B cell (primary cell): ENCODE results near the gene PRKCH. TPM values are rescaled to one million over a fixed set of nuclear protein-coding genes. Genes with fewer than 3 reads are reported as not detected.

ENCODE experiments used
- ATAC-seq: fragments of 200-7000 bp; cut with Tn5 transposase; one replicate; pipeline ENCODE4 v1.10.0; 2021; ENCODE audit warnings: low read depth, mild to moderate bottlenecking, moderate number of reproducible peaks, moderate library complexity
- CTCF ChIA-PET: fragments of 350-600 bp; sonication (Branson Sonifier 250); formaldehyde crosslinking; loops from one replicate; lab custom pipeline; 2021; ENCODE audit warnings: antibody characterized with exemption, inconsistent platforms; lab: Charles Lee
- POLR2A ChIA-PET: fragments of 350-600 bp; sonication (Branson Sonifier 250); formaldehyde crosslinking; loops from one replicate; lab custom pipeline; 2021; ENCODE audit warnings: antibody characterized with exemption; lab: Charles Lee
- DNase-seq: peaks from one replicate; pipeline ENCODE4 v3.0.0; 2013
- H2AFZ ChIP-seq: 2 replicates; pipeline ENCODE4 v1.6.1; 2012; ENCODE audit warnings: mild to moderate bottlenecking, low read depth, low read length; ENCODE audit not compliant: insufficient read depth, poor library complexity, severe bottlenecking
- H3K27ac ChIP-seq, 2 donors: 1 replicate in 1 of 2; 2 replicates in 1 of 2; pipeline ENCODE4 v1.5.1; 2012 to 2013; ENCODE audit warnings: low read length in 2 of 2, mild to moderate bottlenecking in 2 of 2, moderate library complexity in 1 of 2
- H3K27me3 ChIP-seq, 4 experiments: fragments of 200-600 bp in 1 of 4; sonication (generic) in 1 of 4; replicated peaks in 1 of 4; 1 replicate in 2 of 4; 2 replicates in 2 of 4; pipeline versions ENCODE4 v1.6.1 to v1.7.0; 2013 to 2016; ENCODE audit warnings: low read length in 3 of 4, mild to moderate bottlenecking in 2 of 4, mixed read lengths in 1 of 4, moderate library complexity in 1 of 4; ENCODE audit not compliant: insufficient read depth in 4 of 4, control insufficient read depth in 3 of 4; ENCODE audit errors: control extremely low read depth in 1 of 4
- H3K36me3 ChIP-seq, 2 experiments: replicated peaks in 1 of 2; 1 replicate in 1 of 2; 2 replicates in 1 of 2; pipeline versions ENCODE4 v1.6.1 to v1.7.1; 2013; ENCODE audit warnings: low read length in 1 of 2; ENCODE audit not compliant: insufficient read depth in 2 of 2, control insufficient read depth in 1 of 2; ENCODE audit errors: control extremely low read depth in 1 of 2, extremely low read depth in 1 of 2
- H3K4me1 ChIP-seq, 2 donors: fragments of 200-600 bp in 1 of 2; sonication (generic) in 1 of 2; 1 replicate in 1 of 2; 2 replicates in 1 of 2; pipeline versions ENCODE4 v1.5.1 to v1.6.1; 2013 to 2017; ENCODE audit warnings: low read length in 2 of 2; ENCODE audit not compliant: control insufficient read depth in 2 of 2, insufficient read depth in 2 of 2
- H3K4me2 ChIP-seq: replicated peaks from 2 replicates; pipeline ENCODE3; 2012; ENCODE audit warnings: mild to moderate bottlenecking, low read depth, low read length; ENCODE audit not compliant: poor library complexity, severe bottlenecking
- H3K4me3 ChIP-seq, 5 experiments: fragments of 200-600 bp in 1 of 5; sonication (generic) in 1 of 5; 1 replicate in 3 of 5; 2 replicates in 2 of 5; pipeline versions ENCODE4 v1.5.1 to v1.7.0; 2011 to 2016; ENCODE audit warnings: low read length in 4 of 5, mild to moderate bottlenecking in 4 of 5, low read depth in 2 of 5, control low read depth in 1 of 5, moderate library complexity in 1 of 5; ENCODE audit not compliant: insufficient read depth in 1 of 5; ENCODE audit errors: control extremely low read depth in 1 of 5, extremely low read depth in 1 of 5
- H3K79me2 ChIP-seq: fragments of 200-600 bp; sonication (generic); one replicate; pipeline ENCODE4 v1.6.0; 2016; ENCODE audit warnings: low read length; ENCODE audit not compliant: control insufficient read depth, insufficient read depth
- H3K9ac ChIP-seq: fragments of 200-600 bp; sonication (generic); 2 replicates; pipeline ENCODE4 v1.6.1; 2017; ENCODE audit warnings: mild to moderate bottlenecking, low read length, moderate library complexity
- H3K9me3 ChIP-seq, 3 donors: one replicate each; pipeline versions ENCODE4 v1.6.1 to v1.7.1; 2013; ENCODE audit warnings: low read length in 2 of 3; ENCODE audit not compliant: control insufficient read depth in 2 of 3, insufficient read depth in 1 of 3; ENCODE audit errors: control extremely low read depth in 1 of 3
- H4K20me1 ChIP-seq: 2 replicates; pipeline ENCODE4 v1.6.0; 2012; ENCODE audit warnings: mild to moderate bottlenecking, low read length; ENCODE audit not compliant: insufficient read depth, control insufficient read depth, poor library complexity, severe bottlenecking
- H3K27ac Mint-ChIP-seq: one replicate; pipeline ENCODE4 v1.8.0; 2021; ENCODE audit warnings: mixed read lengths
- H3K27me3 Mint-ChIP-seq: one replicate; pipeline ENCODE4 v1.8.0; 2021; ENCODE audit warnings: mixed read lengths
- H3K4me1 Mint-ChIP-seq: one replicate; pipeline ENCODE4 v1.8.0; 2021; ENCODE audit warnings: mixed read lengths
- H3K4me3 Mint-ChIP-seq: one replicate; pipeline ENCODE4 v1.8.0; 2021; ENCODE audit warnings: mixed read lengths
- H3K9me3 Mint-ChIP-seq: one replicate; pipeline ENCODE4 v1.8.0; 2022; ENCODE audit warnings: mixed read lengths; ENCODE audit not compliant: insufficient read depth
- CTCF ChIP-seq: fragments of 200-600 bp; IDR thresholded peaks from one replicate; pipeline ENCODE4 v1.8.0; 2022; ENCODE audit warnings: antibody characterized with exemption, mild to moderate bottlenecking
- EZH2 ChIP-seq: IDR thresholded peaks from 2 replicates; pipeline ENCODE4 v1.6.1; 2012; ENCODE audit warnings: borderline replicate concordance, low read depth, mild to moderate bottlenecking, moderate library complexity, low read length; ENCODE audit not compliant: insufficient read depth, poor library complexity, severe bottlenecking
- WGBS: methylation state at CpG from one replicate; pipeline ENCODE4 v1.1.5; 2013; ENCODE audit warnings: missing lambda C conversion rate; ENCODE audit not compliant: insufficient coverage; 5-methylcytosine and 5-hydroxymethylcytosine counted together
- intact Hi-C: fragments of 100-400 bp; cut with micrococcal nuclease; formaldehyde crosslinking; loops from one replicate; pipeline ENCODE4 v1.10.0; 2022
- polyA plus RNA-seq: library from polyadenylated mRNA; depleted of rRNA; stranded (reverse); fragments of >200 nt; gene quantifications from 2 replicates; pipeline ENCODE4 v1.2.3, GENCODE V29; 2012
- total RNA-seq, 2 donors: library from RNA; stranded (reverse); fragments of 120-200 nt in 1 of 2; gene quantifications; 1 replicate in 1 of 2; 2 replicates in 1 of 2; pipeline versions ENCODE4 v1.2.3 to v1.2.4, GENCODE V29; 2013 to 2022

Gene PRKCH
- total and polyA plus RNA-seq, 2 donors (not counting 1 experiment from before 2014, with no cell fraction given): 2.0 to 5.0 TPM

DNA sequence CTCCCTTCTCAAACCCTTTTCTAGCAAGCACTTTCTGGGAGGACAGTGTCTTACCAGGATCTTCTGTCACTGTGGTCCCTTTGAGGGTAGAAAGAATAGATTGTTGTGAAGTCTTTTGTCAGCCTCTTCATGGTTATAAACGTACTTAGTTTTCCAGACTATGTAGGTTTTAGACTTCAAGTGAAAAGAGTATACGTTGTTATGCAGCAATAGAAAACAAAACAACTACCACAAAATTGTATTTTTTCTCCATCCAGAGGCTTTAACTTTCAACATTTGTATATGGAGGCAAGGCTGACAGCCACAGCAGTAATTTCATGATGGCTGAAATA lies 23.7 kb downstream of the PRKCH start:
- Histone ChIP-seq H2AFZ (no peak overlapping the region), H3K4me1 (peaks cover 0 to 31% of the 10 kb centered on the region in 2 donors), H3K4me3 (no peak overlapping the region), H3K9ac (no peak overlapping the region), H3K79me2 (no peaks in the 10 kb centered on the region), H3K4me2 (no peak overlapping the region), H3K36me3 (no peaks in the 10 kb centered on the region), H3K27me3 (peaks cover 0 to 5% (median 0%) of the 10 kb centered on the region in 4 experiments), H3K9me3 (no peaks in the 10 kb centered on the region), H3K27ac (no peak overlapping the region), H4K20me1 (no peaks in the 10 kb centered on the region)
- no peak for ATAC-seq
- intact Hi-C loops: no loop called here
- no peak overlapping the region for H3K27ac Mint-ChIP-seq
- peaks cover 37% of the 10 kb centered on the region for H3K4me1 Mint-ChIP-seq
- DNase-seq: no peak
- H3K27me3 Mint-ChIP-seq: no peaks in the 10 kb centered on the region
- no CpG with 5 or more reads among the region's 2 CpGs for WGBS
- POLR2A ChIA-PET: no interaction called here
- H3K4me3 Mint-ChIP-seq: no peak overlapping the region
- TF ChIP-seq CTCF (no peak), EZH2 (no peak)
- H3K9me3 Mint-ChIP-seq: no peaks in the 10 kb centered on the region
- CTCF ChIA-PET: no interaction called here

DNA sequence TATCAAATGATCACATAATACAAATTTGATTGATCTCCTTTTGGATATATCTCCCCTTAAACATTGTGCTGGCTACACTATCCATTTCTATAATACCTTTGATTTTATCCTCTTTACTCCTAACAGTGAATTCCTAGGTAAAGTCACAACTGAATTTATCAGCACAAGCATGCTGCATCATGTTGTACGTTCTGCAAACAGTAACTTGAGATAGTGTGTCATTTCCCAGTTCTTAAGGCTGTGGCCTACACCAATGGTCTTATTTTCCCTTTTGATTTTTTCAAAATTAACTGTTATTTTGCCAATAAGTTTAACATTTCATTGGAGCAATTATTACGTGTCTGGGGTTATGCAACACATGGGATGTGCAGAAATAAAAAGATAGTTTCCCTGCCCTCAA lies 24.8 kb downstream of the PRKCH start:
- Histone ChIP-seq H3K9ac (no peak overlapping the region), H3K4me1 (peaks cover 3 to 40% of the 10 kb centered on the region in 2 donors), H2AFZ (no peak overlapping the region), H3K9me3 (no peaks in the 10 kb centered on the region), H4K20me1 (no peaks in the 10 kb centered on the region), H3K27ac (no peak overlapping the region), H3K36me3 (no peaks in the 10 kb centered on the region), H3K27me3 (peaks cover 0 to 5% (median 0%) of the 10 kb centered on the region in 4 experiments), H3K79me2 (no peaks in the 10 kb centered on the region), H3K4me2 (no peak overlapping the region), H3K4me3 (no peak overlapping the region)
- 100% methylated on average over 1 of the region's 2 CpGs for WGBS
- ChIA-PET CTCF (no interaction called here), POLR2A (no interaction called here)
- no peak overlapping the region for H3K27ac Mint-ChIP-seq
- no peaks in the 10 kb centered on the region for H3K27me3 Mint-ChIP-seq
- H3K9me3 Mint-ChIP-seq: no peaks in the 10 kb centered on the region
- no peak overlapping the region for H3K4me3 Mint-ChIP-seq
- H3K4me1 Mint-ChIP-seq: peaks cover 47% of the 10 kb centered on the region
- TF ChIP-seq CTCF (no peak), EZH2 (no peak)
- no peak for DNase-seq
- intact Hi-C loops: no loop called here
- no peak for ATAC-seq
